ENCODE results near the gene RALGPS1.
"Not testable (repeated sequence)": the region's sequence is repeated elsewhere in the genome, so short reads cannot be mapped to it uniquely, and the experiment has no call there.

Gene RALGPS1

GRCh38 chr9:127132375-127132774 is 217.8 kb downstream of the RALGPS1 start:
- no peak overlapping the region for H3K4me3 ChIP-seq (ENCODE audit: low read depth, low read length)

GRCh38 chr9:127132921-127133647 is 218.5 kb downstream of the RALGPS1 start:
- no peak overlapping the region for H3K4me3 ChIP-seq (ENCODE audit: low read depth, low read length)

DNA sequence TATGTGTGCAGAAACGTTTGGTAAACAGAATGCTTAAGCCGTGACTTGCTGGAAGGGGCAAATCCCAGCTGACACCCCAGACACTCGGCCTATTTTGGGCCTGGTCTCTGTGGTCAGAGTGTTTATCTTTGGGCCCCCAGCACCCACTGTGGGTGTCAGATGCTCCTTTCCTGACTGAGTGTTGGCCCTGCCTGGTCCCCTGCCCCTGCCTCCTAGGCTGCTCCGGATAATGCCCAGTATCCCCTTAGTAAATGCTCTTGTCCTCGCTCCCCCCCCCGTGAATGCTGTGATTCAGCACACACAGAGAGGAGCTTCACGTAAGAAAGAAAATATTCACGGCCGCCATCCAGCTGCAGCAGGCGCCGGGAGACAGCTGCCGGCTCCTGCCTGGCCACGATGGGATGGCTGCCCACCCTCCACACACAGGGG is 219.2 kb downstream of the RALGPS1 start:
- H3K4me3 ChIP-seq (ENCODE audit: low read depth, low read length) = no peak overlapping the region

GRCh38 chr9:127135056-127135745 is 220.6 kb downstream of the RALGPS1 start:
- H3K4me3 ChIP-seq (ENCODE audit: low read depth, low read length) = no peak overlapping the region

DNA sequence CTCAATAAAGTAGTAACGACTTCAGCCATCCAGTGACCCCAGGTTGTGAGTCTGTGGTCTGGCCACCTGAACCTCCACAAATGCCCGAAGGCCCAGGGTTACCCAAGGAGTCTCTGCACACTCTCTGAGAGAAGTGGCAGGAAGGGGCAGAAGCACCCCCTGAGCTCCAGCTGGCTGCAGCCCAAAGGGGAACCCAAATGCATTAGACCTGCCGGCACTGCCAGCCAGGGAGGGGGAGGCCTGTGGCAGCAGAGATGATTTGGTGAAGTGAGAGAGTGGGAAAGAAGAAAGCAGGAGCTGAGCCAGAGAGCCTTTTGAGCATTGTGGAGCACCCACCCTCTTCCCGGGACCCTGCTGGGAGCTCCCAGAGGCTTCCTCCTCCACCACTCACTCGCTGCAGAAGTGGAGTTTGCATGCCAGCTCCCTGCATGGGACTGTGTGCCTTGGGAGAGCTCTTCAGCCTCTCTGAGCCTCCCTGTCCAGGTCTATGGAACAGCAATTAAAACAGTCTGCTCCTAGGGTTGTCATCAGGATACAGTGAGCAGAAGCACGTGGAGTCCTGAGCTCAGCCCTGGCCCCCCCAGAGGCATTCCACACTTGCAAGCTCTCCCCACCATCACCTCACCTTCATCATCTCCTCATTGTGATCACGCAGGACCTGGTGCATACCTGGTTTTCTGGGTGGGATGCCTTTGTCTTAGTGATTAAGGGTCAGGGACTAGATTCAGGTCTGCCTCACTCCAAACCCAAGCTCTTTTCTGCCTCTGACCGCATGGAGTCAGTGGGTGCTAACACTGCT is 221.7 kb downstream of the RALGPS1 start:
- no peak overlapping the region for H3K4me3 ChIP-seq (ENCODE audit: low read depth, low read length)

DNA sequence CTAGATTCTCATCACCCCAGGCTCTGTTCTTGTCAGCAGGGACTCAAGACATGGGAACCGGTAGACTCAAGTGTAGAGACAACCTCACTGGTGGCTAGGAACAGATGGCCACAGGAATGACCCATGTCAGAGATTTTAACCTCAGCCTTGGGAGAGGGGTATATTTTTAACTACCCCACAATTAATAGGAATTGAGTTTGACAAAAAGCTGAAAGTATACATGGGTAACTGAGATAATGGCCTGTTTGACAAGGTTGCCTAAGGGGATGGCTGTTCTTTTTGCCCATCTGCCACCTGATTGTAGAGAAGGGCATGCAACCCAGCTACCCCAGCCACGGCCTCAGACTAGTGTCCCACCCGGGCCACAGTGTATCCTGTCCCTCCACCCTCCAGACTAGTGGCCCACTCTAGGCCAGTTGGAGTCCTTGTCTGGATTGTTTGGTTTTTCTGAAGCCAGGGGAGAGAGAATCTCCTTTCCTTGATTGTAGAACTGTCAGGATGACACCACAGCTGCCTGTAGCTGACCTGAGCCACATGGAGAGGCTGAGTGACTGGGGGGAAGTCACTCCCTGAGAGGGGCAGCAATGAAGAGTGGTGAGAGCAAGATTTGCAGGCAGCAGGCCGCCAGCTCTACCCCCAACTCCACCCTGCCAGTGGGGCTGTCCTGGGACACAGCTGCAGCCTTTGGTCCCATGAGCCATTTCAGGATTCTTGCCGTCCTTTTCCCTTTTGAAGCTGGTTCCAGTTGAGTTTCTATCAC is 222.5 kb downstream of the RALGPS1 start:
- no peak overlapping the region for H3K4me3 ChIP-seq (ENCODE audit: low read depth, low read length)

GRCh38 chr9:127137640-127138360 is 223.2 kb downstream of the RALGPS1 start:
- H3K4me3 ChIP-seq (ENCODE audit: low read depth, low read length) = no peak overlapping the region

DNA sequence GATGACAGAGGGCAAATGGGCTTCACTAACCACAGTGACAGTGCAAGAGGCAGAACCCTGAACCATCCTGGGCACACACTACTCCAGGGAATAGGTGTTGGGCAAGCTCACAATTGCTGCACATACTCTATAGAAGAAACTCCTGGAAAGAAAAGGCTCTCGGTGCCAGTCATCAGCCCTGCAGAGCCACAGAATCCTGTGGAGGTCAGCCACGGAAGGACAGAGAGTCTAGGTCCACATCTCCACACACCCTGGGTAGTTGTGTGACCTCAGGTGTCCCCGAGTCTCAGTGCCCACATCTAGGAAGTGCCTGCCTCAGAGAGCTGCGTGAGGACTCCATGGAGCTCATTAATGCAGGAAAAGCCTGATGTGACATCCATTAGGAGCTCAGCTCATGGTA is 223.9 kb downstream of the RALGPS1 start:
- H3K4me3 ChIP-seq (ENCODE audit: low read depth, low read length) = no peak overlapping the region

DNA sequence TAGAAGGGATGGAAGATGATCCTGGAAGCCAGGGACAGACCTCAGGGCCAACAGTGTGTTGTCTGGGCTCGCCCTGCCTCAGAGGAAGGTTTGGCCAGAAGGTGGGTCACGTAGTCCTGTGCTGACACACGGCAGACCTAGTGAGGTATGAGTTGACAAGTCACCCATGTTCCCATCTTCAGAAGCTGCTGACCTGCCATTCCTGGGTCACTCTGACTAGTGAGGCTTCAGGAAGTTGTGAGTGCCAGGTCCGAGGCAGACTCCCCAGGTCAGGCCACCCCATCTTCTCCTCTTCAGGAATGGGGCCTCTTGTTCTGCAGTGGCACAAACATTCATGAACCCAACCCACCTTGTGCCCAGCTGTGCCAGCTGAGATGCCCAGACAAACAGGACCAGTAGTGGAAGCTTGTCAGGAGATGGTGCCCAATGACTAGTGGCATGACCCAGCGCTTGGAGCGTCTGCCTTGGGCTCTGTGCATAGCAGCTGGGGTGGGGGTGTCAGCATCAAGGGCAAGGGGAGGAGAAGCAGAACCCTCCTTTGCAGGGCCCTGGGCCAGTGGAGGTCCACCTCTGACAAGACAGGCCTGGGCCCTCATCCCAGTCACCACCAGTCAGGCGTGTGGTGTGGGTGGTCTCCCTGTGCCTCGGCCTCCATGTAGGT is 224.6 kb downstream of the RALGPS1 start:
- H3K4me3 ChIP-seq (ENCODE audit: low read depth, low read length) = no peak overlapping the region

DNA sequence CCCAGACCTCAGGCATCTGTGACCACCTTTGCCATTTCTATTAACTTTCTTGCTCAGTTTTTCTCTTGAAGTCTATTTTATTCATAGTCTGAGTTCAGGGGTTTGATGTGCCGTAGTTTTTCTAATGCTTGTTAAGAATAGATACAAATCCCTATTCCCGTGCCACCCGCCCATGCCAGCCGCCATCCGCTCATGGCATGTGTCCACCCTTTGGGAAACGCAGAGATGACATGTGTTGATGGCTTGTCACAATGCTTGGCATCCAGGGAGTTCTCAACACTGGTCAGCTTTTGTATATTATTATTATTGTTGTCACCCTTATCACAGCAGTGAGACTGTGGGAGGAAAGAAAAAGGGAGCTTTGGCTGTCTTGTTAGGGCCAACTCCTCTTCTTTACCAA is 225.2 kb downstream of the RALGPS1 start:
- no peak overlapping the region for H3K4me3 ChIP-seq (ENCODE audit: low read depth, low read length)

DNA sequence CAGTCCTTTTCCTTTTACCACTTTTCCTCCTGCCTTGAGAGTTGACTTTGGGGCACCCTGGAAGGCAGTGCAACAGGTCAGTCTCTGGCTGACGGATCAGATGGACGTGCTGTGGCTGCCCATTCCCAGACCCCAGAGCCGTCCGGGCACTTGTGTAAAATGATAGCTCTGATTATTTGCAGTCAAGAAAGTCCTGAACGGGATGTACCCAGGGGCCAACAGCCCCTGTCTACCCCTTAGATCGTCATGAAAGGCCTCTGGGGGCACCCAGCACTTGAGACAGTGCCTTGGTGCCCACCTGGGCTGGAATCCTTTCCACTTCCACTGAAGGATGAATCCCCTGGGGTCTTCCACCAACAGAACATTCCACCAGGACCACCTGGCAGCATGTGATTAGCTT is 225.6 kb downstream of the RALGPS1 start:
- H3K4me3 ChIP-seq (ENCODE audit: low read depth, low read length) = no peak overlapping the region

DNA sequence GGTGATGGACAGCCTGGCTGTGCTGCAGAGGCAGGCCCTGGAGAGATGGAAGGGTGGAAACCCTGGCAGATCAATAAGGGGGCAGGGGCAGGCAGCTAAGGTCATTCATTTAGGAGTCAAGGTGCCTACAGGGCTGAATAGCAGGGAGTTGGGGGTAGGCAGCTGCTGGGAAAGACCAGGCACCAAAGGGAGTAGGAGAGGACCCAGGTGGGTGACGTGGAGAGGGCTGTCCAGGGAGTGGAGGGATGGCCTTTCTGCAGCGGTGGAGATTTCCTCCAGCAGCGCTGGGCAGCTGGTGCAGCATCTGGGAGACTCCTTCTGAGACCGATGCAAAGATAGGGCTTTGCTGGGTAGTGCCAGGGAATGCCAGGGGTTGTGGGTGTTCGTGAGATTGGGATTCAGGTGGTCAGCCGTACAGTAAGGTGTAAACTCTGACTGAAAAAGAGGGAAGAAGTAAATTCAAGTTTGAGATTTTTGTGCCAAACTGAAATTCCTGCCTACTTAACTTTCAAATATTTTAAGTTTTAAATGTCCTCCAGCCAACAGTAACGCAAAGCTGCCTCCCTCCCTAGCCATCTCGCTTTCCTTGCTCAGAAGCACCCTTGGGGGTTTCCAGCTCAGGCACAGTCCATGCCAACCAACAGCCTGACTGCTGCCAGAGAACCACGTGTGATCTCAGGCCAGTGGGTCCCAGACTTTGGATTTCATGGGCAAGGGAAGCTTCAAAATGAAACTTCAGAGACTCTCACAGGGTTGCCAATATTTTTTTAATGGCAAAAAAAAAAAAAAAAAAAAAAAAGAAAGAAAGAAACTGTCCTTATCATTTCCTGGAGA is 226.5 kb downstream of the RALGPS1 start:
- no peak overlapping the region for H3K4me3 ChIP-seq (ENCODE audit: low read depth, low read length)

GRCh38 chr9:127142291-127142690 is 227.7 kb downstream of the RALGPS1 start:
- H3K4me3 ChIP-seq (ENCODE audit: low read depth, low read length) = no peak overlapping the region

DNA sequence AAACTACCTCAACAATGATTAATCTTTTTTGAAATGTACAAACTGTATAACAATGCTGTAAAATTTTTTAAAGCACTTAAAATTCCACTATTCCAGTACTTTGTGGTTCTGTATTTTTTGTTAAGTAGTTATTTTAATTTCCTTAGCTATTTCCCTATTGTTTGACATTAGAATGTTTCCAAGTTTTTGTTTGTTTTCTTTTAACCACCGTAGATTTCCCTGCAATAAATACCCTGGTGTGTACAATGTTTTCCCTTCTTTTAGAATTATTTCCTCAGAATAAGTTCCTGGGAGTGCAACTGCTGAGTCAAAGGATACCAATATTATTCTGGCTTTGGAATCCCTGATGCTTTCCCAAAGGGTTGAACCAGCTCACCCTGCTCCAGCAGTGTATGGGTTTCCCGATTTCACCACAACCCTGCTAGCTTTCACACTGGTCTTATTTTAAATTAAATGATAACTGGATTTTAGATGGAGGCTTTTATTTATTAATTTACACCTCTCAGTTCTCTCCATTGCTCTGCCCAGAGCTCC is 228.4 kb downstream of the RALGPS1 start:
- no peak overlapping the region for H3K4me3 ChIP-seq (ENCODE audit: low read depth, low read length)

DNA sequence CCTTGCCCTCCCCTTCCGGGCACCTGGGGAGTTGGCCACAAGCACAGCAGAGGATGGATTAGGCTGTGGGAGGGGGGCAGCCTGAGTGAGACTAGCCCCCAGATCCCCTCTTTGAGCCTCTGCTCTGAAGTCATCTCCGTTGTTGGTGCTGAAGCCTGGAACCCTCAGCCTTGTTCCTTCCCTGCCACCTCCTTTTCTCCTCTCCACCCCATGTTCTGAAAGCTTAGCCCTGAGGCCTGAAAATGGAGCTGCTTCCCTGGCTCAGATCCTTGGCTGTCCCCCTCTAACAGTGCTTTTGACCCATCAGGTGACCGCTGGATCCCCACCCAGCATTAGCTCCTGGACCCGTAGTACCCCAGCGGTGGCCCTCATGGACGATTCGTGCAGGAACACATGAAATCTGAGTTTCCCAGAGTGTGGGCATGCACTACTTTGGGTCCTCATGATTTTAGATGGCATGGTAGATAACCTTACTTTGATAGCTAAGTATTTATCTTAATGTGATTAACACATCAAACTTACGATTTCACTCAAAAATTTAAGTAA is 229.4 kb downstream of the RALGPS1 start:
- H3K4me3 ChIP-seq (ENCODE audit: low read depth, low read length) = no peak overlapping the region

DNA sequence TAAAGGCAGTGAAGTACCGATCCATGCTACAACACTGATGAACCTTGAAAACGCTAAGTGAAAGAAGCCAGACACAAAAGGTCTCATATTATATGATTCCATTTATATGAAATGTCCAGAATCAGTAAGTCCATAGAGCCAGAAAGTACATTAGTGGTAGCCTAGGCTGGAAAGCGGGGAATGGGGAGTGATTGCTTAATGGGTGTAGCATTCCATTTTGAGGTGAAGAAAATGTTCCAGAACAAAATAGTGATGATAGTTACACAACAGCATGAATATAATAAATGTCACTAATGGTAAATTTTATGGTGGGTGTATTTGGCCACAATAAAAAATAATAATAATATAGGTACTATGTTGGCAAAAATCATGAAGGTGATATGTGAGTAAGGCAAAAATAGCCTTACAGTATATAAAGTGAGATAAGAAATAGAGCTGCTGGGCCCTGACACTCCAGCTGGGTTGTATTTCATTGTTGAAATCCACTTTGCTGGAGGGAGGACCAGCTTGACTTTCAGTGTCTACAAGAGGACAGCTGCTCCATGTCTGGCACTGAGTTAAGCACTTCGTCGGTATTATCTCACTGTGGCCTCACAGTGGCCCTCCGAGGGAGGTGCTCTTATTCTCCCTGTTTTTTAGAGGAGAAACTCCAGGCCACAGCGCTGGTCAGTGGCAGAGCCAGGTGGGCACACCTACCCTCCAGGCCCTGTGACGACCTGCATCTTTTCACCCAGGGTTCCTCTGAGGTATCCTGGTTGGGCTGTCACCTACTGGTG is 230.3 kb downstream of the RALGPS1 start:
- no peak overlapping the region for H3K4me3 ChIP-seq (ENCODE audit: low read depth, low read length)

DNA sequence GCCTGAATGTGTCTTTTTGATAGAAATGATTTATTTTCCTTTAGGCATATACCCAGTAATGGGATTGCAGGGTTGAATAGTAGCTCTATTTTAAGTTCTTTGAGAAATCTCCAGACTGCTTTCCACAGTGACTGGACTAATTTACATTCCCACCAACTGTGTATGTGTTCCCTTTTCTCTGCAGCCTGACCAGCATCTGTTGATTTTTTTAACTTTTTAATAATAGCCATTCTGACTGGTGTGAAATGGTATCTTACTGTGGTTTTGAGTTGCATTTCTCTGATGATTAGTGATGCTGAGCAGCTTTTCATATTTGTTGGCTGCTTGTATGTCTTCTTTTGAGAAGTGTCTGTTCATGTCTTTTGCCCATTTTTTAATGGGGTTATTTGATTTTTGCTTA is 232.3 kb downstream of the RALGPS1 start:
- not testable (repeated sequence) for H3K4me3 ChIP-seq (ENCODE audit: low read depth, low read length)

DNA sequence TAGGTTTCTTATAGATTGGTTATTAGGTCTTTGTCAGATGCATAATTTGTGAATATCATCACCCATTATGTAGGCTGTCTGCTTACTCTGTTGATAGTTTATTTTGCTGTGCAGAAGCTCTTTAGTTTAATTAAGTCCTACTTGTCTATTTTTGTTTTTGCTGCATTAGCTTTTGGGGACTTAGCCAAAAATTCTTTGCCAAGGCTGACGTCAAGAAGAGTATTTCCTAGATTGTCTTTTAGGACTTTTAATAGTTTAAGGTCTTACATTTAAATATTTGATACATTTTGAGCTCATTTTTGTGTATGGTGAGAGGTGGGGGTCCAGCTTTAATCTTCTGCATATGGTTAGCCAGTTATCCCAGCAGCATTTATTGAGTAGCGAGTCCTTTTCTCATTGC is 232.7 kb downstream of the RALGPS1 start:
- H3K4me3 ChIP-seq (ENCODE audit: low read depth, low read length) = no peak overlapping the region

Data from iPS-11a (cell line).